Endothelial cell of umbilical vein (primary cell): ENCODE data around the gene FLRT2. TPM values are rescaled to one million over a fixed set of nuclear protein-coding genes. Genes with fewer than 3 reads are reported as not detected.

ENCODE experiments used
- BruUV-seq: library from RNA; stranded (reverse); fragments of 400-500 nt; replicated peaks from 2 replicates; lab custom pipeline; 2021; lab: Mats Ljungman, UMichigan
- CTCF ChIA-PET: fragments of 300-600, 350-600 bp; sonication (Branson Sonifier 250); formaldehyde crosslinking; loops from one replicate; lab custom pipeline; 2021; ENCODE audit warnings: antibody characterized with exemption, inconsistent platforms; lab: Charles Lee
- POLR2A ChIA-PET: fragments of 300-600, 350-600 bp; sonication (Branson Sonifier 250); formaldehyde crosslinking; loops from one replicate; lab custom pipeline; 2021; ENCODE audit warnings: antibody characterized with exemption, inconsistent platforms; lab: Charles Lee
- DNase-seq: peaks from one replicate; pipeline ENCODE4 v3.0.0-alpha.2; 2011; ENCODE audit warnings: low read depth, low spot score
- FAIRE-seq: peaks from 2 replicates; lab custom pipeline; 2011; peaks lifted over from hg19 to GRCh38; lab: Jason Lieb, UNC
- H2AFZ ChIP-seq: 2 replicates; pipeline ENCODE4 v1.6.0; 2012; ENCODE audit warnings: low read depth, low read length, control low read depth, inconsistent platforms
- H3K27ac ChIP-seq: 2 replicates; pipeline ENCODE4 v1.5.1; 2011; ENCODE audit warnings: low read depth, mild to moderate bottlenecking, control low read depth, low read length, moderate library complexity; ENCODE audit not compliant: insufficient read depth
- H3K27me3 ChIP-seq, 2 experiments: 2 replicates each; pipeline versions ENCODE4 v1.6.0 to v1.6.1; 2011; ENCODE audit warnings: low read length in 2 of 2, mixed read lengths in 1 of 2; ENCODE audit not compliant: control insufficient read depth in 2 of 2, insufficient read depth in 2 of 2
- H3K36me3 ChIP-seq, 2 experiments: 2 replicates in 1 of 2; 3 replicates in 1 of 2; pipeline ENCODE4 v1.5.1; 2011; ENCODE audit warnings: low read length in 2 of 2, mild to moderate bottlenecking in 1 of 2, moderate library complexity in 1 of 2; ENCODE audit not compliant: control insufficient read depth in 2 of 2, insufficient read depth in 2 of 2; ENCODE audit errors: extremely low read depth in 1 of 2
- H3K4me1 ChIP-seq: 3 replicates; pipeline ENCODE4 v1.5.1; 2011; ENCODE audit warnings: mild to moderate bottlenecking, low read length; ENCODE audit not compliant: control insufficient read depth, insufficient read depth; ENCODE audit errors: extremely low read depth
- H3K4me2 ChIP-seq: 2 replicates; pipeline ENCODE4 v1.6.1; 2011; ENCODE audit warnings: low read length, control low read depth, mixed read lengths; ENCODE audit not compliant: insufficient read depth
- H3K4me3 ChIP-seq, 3 experiments: fragments of 200-600 bp in 1 of 3; sonication (generic), shearing (Covaris generic) in 1 of 3; replicated peaks in 1 of 3; 2 replicates each; pipeline ENCODE4 v1.5.1; 2011 to 2016; ENCODE audit warnings: control low read depth in 3 of 3, low read length in 3 of 3, mild to moderate bottlenecking in 2 of 3, inconsistent platforms in 1 of 3, low read depth in 1 of 3, moderate library complexity in 1 of 3; ENCODE audit not compliant: insufficient read depth in 1 of 3
- H3K79me2 ChIP-seq: 2 replicates; pipeline ENCODE4 v1.6.0; 2012; ENCODE audit warnings: low read length, inconsistent platforms; ENCODE audit not compliant: control insufficient read depth, insufficient read depth
- H3K9ac ChIP-seq: replicated peaks from 2 replicates; pipeline ENCODE3; 2011; ENCODE audit warnings: low read length, control low read depth; ENCODE audit not compliant: insufficient read depth; ENCODE audit errors: extremely low read depth
- H3K9me1 ChIP-seq: replicated peaks from 3 replicates; pipeline ENCODE4 v1.6.0; 2011; ENCODE audit warnings: mild to moderate bottlenecking, low read length; ENCODE audit not compliant: control insufficient read depth, insufficient read depth; ENCODE audit errors: extremely low read depth
- H3K9me3 ChIP-seq: replicated peaks from 2 replicates; pipeline ENCODE4 v1.5.1; 2012; ENCODE audit warnings: low read length, inconsistent platforms; ENCODE audit not compliant: control insufficient read depth, insufficient read depth
- H4K20me1 ChIP-seq: replicated peaks from 2 replicates; pipeline ENCODE3; 2011; ENCODE audit warnings: mild to moderate bottlenecking, low read length; ENCODE audit not compliant: control insufficient read depth, insufficient read depth; ENCODE audit errors: extremely low read depth
- CTCF ChIP-seq, 2 donors: IDR thresholded peaks; 1 replicate in 1 of 2; 2 replicates in 1 of 2; pipeline ENCODE4 v1.5.1; 2011; ENCODE audit warnings: low read length in 2 of 2, mild to moderate bottlenecking in 2 of 2, moderate library complexity in 2 of 2, control low read depth in 1 of 2, inconsistent platforms in 1 of 2, low read depth in 1 of 2; ENCODE audit not compliant: insufficient read depth in 1 of 2; ENCODE audit errors: extremely low read depth in 1 of 2
- EZH2 ChIP-seq: IDR thresholded peaks from 2 replicates; pipeline ENCODE4 v1.6.1; 2012; ENCODE audit warnings: borderline replicate concordance, low read depth, mild to moderate bottlenecking, moderate library complexity, low read length, inconsistent platforms; ENCODE audit not compliant: severe bottlenecking
- FOS ChIP-seq: IDR thresholded peaks from 2 replicates; pipeline ENCODE4 v1.6.1; 2011; ENCODE audit warnings: mild to moderate bottlenecking, low read length, moderate library complexity, borderline replicate concordance; ENCODE audit not compliant: insufficient read depth
- GATA2 ChIP-seq: IDR thresholded peaks from 2 replicates; pipeline ENCODE4 v1.7.0; 2011; ENCODE audit warnings: low read depth, mild to moderate bottlenecking, moderate library complexity, mixed read lengths, low read length; ENCODE audit not compliant: insufficient read length, insufficient read depth
- JUN ChIP-seq: IDR thresholded peaks from 2 replicates; pipeline ENCODE4 v1.6.1; 2011; ENCODE audit warnings: borderline replicate concordance, low read depth; ENCODE audit not compliant: insufficient read length, insufficient read depth
- MAX ChIP-seq: IDR thresholded peaks from 2 replicates; pipeline ENCODE4 v1.6.1; 2011; ENCODE audit not compliant: insufficient read depth, insufficient read length
- MYC ChIP-seq: IDR thresholded peaks from one replicate; pipeline ENCODE4 v1.6.1; 2011; ENCODE audit warnings: mild to moderate bottlenecking, low read depth, low read length
- POLR2A ChIP-seq: IDR thresholded peaks from 2 replicates; pipeline ENCODE4 v1.6.1; 2012; ENCODE audit warnings: low read depth, mild to moderate bottlenecking, control low read depth, low read length
- POLR2AphosphoS5 ChIP-seq: IDR thresholded peaks from 2 replicates; pipeline ENCODE4 v1.6.1; 2012; ENCODE audit warnings: low read depth, mild to moderate bottlenecking, control low read depth, low read length, moderate library complexity; ENCODE audit not compliant: insufficient read depth
- dilution Hi-C: fragments of 300-500 bp; cut with MboI; formaldehyde crosslinking; loops from one replicate; pipeline ENCODE4 v1.15.0; 2019; ENCODE audit warnings: low sequenced_read_pairs; ENCODE audit not compliant: extremely low pct_ligation_motif_present
- intact Hi-C: fragments of 100-400 bp; cut with micrococcal nuclease; formaldehyde crosslinking; loops from one replicate; pipeline ENCODE4 v1.10.0; 2022
- polyA plus RNA-seq, 4 experiments: library from polyadenylated mRNA; depleted of rRNA in 3 of 4; stranded (reverse) in 3 of 4; unstranded in 1 of 4; fragments of >200 nt; gene quantifications; 2 replicates each; pipeline versions ENCODE4 v1.2.1 to v1.2.3, GENCODE V29; 2011 to 2012; ENCODE audit warnings: missing spikeins in 1 of 4
- total RNA-seq: library from RNA; stranded (reverse); gene quantifications from 2 replicates; pipeline ENCODE4 v1.2.3, GENCODE V29; 2021

The FLRT2 gene
- total and polyA plus RNA-seq, 2 donors (not counting 3 experiments of a cell fraction or from before 2014, with no cell fraction given): 202 to 229 TPM

- no peak overlapping the region for H3K4me3 ChIP-seq
- no peak for DNase-seq
- no peaks in the 10 kb centered on the region for H3K9me3 ChIP-seq
- TF ChIP-seq MAX (no peak), JUN (no peak), CTCF (IDR thresholded peaks at IDR 0.05; ENCODE audit: extremely low read depth in 1 of 2, insufficient read depth in 1 of 2, low read depth in 1 of 2, low read length in 2 of 2) (no peak), POLR2A (no peak), EZH2 (no peak), FOS (no peak), GATA2 (no peak), MYC (no peak), POLR2AphosphoS5 (no peak)
- peak overlapping the region; percentile 48 for H3K4me2 ChIP-seq
- H3K27ac ChIP-seq: no peak overlapping the region
- intact Hi-C loops (no loop called here), dilution Hi-C loops (no loop called here)
- no peaks in the 10 kb centered on the region for H3K79me2 ChIP-seq
- H3K27me3 ChIP-seq: no peaks in the 10 kb centered on the region
- peaks cover 45% of the 10 kb centered on the region for H3K4me1 ChIP-seq
- no peaks in the 10 kb centered on the region for H3K9me1 ChIP-seq
- no peaks in the 10 kb centered on the region for H4K20me1 ChIP-seq
- peak overlapping the region; percentile 44 for H2AFZ ChIP-seq
- H3K9ac ChIP-seq: no peak overlapping the region
- no peak for FAIRE-seq
- BruUV-seq: no TSS peak
- POLR2A ChIA-PET: no interaction called here
- CTCF ChIA-PET: interaction anchor here (1.4 to 2.9 kb wide), 2 partner anchors 9 to 39 kb away, joined by 4 to 14 read pairs; no protein-coding TSS in a partner anchor
- H3K36me3 ChIP-seq: peaks cover 0 to 12% of the 10 kb centered on the region in 2 experiments
Measured at GRCh38 chr14:85576848-85577542, 47.1 kb downstream of the FLRT2 start.
